ENCODE results near the gene TANC1. TPM values are rescaled to one million over a fixed set of nuclear protein-coding genes. Genes with fewer than 3 reads are reported as not detected.

Gene TANC1
- polyA plus RNA-seq, 1 donor (not counting 4 experiments of a cell fraction or from before 2014, with no cell fraction given): 33.5 TPM

DNA sequence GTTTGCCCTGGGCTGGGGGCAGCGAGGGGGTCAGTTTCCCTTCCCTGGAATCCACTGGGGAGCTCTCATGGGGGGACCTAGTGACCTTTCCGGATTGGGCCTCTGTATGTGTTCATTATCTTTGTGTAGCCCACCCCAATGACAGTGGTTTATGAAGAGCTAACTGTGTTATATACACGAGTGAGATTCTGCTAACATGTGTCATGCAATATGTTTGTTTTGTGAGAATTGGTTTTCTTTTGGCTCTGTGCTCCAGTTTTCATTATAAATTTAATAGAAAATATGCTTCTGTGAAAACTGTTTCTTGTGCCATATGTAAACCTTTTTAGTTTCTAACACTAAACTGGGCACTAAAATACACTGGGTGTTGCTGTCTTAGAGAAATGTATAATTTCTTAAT, 207.5 kb downstream of the TANC1 start:
- Histone ChIP-seq H3K4me2 (ENCODE audit: control insufficient read depth, extremely low read depth, insufficient read depth, low read depth, low read length) (no peak overlapping the region), H3K4me3 (ENCODE audit: control insufficient read depth in 2 of 3, extremely low read depth in 1 of 3, insufficient read depth in 2 of 3, low read depth in 1 of 3, low read length in 3 of 3) (no peak overlapping the region), H3K9me3 (ENCODE audit: control insufficient read depth, low read depth, low read length) (no peaks in the 10 kb centered on the region), H3K36me3 (ENCODE audit: control insufficient read depth in 2 of 2, extremely low read depth in 1 of 2, insufficient read depth in 2 of 2, low read length in 2 of 2) (peaks cover 36 to 39% of the 10 kb centered on the region in 2 experiments), H3K4me1 (ENCODE audit: control insufficient read depth, extremely low read depth, insufficient read depth, low read length) (no peaks in the 10 kb centered on the region), H3K79me2 (ENCODE audit: control insufficient read depth, insufficient read depth, low read length) (peaks cover 2% of the 10 kb centered on the region), H3K9ac (ENCODE audit: control insufficient read depth, extremely low read depth, insufficient read depth, low read length) (no peak overlapping the region), H4K20me1 (ENCODE audit: control insufficient read depth, extremely low read depth, insufficient read depth, low read length) (no peaks in the 10 kb centered on the region), H3K27ac (ENCODE audit: control insufficient read depth, insufficient read depth, low read length) (no peak overlapping the region), H2AFZ (ENCODE audit: control insufficient read depth, low read length) (no peak overlapping the region), H3K27me3 (ENCODE audit: control insufficient read depth, extremely low read depth, insufficient read depth, low read length) (no peaks in the 10 kb centered on the region), H3K9me1 (ENCODE audit: control insufficient read depth, extremely low read depth, insufficient read depth, low read length) (no peaks in the 10 kb centered on the region)
- no peak for DNase-seq (ENCODE audit: low read depth, low spot score)
- no peak for FAIRE-seq
- dilution Hi-C loops (cut with MboI; ENCODE audit: extremely low pct_ligation_motif_present, low sequenced_read_pairs): no loop called here
- TF ChIP-seq CTCF (optimal IDR thresholded peaks at IDR 0.05 in 1 of 3, IDR thresholded peaks at IDR 0.05 in 1 of 3, conservative IDR thresholded peaks at IDR 0.05 in 1 of 3; ENCODE audit: extremely low read depth in 1 of 3, insufficient read depth in 2 of 3, low read length in 3 of 3): no peak
- TF ChIP-seq EZH2 (IDR thresholded peaks at IDR 0.05; ENCODE audit: low read length): no peak

DNA sequence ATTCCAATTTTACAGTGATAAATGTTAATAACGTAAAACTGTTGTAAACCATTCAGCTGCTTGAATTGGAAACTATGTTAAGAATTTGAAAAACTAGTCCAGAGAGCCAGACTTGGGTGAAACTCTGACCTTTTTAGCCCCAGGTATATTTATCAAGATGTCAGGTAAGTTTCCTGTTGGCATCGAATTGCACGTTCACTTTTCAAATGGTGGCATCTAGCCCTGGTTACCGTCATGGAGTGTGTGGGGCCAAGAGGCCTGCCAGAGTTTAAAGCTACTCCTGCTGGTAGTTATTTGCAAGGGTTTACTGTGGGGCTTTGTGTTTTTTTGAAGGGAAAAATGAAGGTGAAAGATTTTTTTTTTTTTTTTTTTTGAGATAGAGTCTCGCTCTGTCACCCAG, 208.1 kb downstream of the TANC1 start:
- H4K20me1 ChIP-seq (ENCODE audit: control insufficient read depth, extremely low read depth, insufficient read depth, low read length): no peaks in the 10 kb centered on the region
- dilution Hi-C loops (cut with MboI; ENCODE audit: extremely low pct_ligation_motif_present, low sequenced_read_pairs): no loop called here
- no peak overlapping the region for H2AFZ ChIP-seq (ENCODE audit: control insufficient read depth, low read length)
- H3K27ac ChIP-seq (ENCODE audit: control insufficient read depth, insufficient read depth, low read length): no peak overlapping the region
- no peak overlapping the region for H3K4me2 ChIP-seq (ENCODE audit: control insufficient read depth, extremely low read depth, insufficient read depth, low read depth, low read length)
- DNase-seq (ENCODE audit: low read depth, low spot score) (no peak), FAIRE-seq (no peak)
- H3K9me3 ChIP-seq (ENCODE audit: control insufficient read depth, low read depth, low read length): no peaks in the 10 kb centered on the region
- peaks cover 2% of the 10 kb centered on the region for H3K79me2 ChIP-seq (ENCODE audit: control insufficient read depth, insufficient read depth, low read length)
- no peak overlapping the region for H3K4me3 ChIP-seq (ENCODE audit: control insufficient read depth in 2 of 3, extremely low read depth in 1 of 3, insufficient read depth in 2 of 3, low read depth in 1 of 3, low read length in 3 of 3)
- H3K9me1 ChIP-seq (ENCODE audit: control insufficient read depth, extremely low read depth, insufficient read depth, low read length): no peaks in the 10 kb centered on the region
- no peaks in the 10 kb centered on the region for H3K4me1 ChIP-seq (ENCODE audit: control insufficient read depth, extremely low read depth, insufficient read depth, low read length)
- H3K36me3 ChIP-seq (ENCODE audit: control insufficient read depth in 2 of 2, extremely low read depth in 1 of 2, insufficient read depth in 2 of 2, low read length in 2 of 2): peaks cover 35 to 36% of the 10 kb centered on the region in 2 experiments
- H3K9ac ChIP-seq (ENCODE audit: control insufficient read depth, extremely low read depth, insufficient read depth, low read length): no peak overlapping the region
- TF ChIP-seq EZH2 (IDR thresholded peaks at IDR 0.05; ENCODE audit: low read length): no peak
- no peak for TF ChIP-seq CTCF (optimal IDR thresholded peaks at IDR 0.05 in 1 of 3, IDR thresholded peaks at IDR 0.05 in 1 of 3, conservative IDR thresholded peaks at IDR 0.05 in 1 of 3; ENCODE audit: extremely low read depth in 1 of 3, insufficient read depth in 2 of 3, low read length in 3 of 3)
- H3K27me3 ChIP-seq (ENCODE audit: control insufficient read depth, extremely low read depth, insufficient read depth, low read length): no peaks in the 10 kb centered on the region
